ENCODE measurements around the gene PPFIA4.
A peak's percentile ranks its signal among the peaks of the same experiment; 100 is the strongest.

The PPFIA4 gene

GRCh38 chr1:203041351-203041932 is 15.2 kb downstream of the PPFIA4 start:
- DNase-seq: no peak

DNA sequence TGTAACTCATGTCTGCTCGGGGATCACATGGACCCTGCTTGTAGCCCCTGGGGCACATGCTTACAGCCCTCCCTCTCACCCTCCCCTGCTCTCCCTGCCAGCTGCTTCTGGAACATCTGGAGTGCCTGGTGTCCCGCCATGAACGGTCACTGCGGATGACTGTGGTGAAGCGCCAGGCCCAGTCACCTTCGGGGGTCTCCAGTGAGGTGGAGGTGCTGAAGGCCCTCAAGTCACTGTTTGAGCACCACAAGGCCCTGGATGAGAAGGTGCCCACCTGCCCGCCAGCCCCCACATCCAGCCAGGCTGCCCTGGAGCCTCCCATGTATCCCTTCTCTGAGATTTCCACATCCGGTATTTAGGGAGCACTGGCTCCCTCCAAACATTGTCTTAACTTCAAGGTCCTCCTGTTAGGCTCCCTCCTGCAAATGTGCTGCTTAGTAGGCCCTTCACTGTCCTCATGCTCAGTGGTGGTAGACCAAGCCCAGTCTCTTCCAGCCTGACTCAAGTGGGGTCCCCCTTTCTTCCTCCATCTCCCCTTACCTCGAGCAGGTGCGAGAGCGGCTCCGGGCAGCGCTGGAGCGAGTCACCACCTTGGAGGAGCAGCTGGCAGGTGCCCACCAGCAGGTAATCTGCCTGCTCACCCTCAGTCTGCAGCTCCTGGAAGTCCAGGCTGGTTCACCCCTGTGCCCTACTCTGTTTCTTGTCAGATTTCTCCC is 17.7 kb downstream of the PPFIA4 start:
- DNase-seq: no peak

GRCh38 chr1:203044546-203045250 is 18.4 kb downstream of the PPFIA4 start:
- DNase-seq: no peak

GRCh38 chr1:203045336-203045735 is 19.0 kb downstream of the PPFIA4 start:
- no peak for DNase-seq

- DNase-seq: no peak
Observed at GRCh38 chr1:203045821-203046594, 19.7 kb downstream of the PPFIA4 start.

GRCh38 chr1:203046984-203047630 is 20.8 kb downstream of the PPFIA4 start:
- DNase-seq: no peak

GRCh38 chr1:203048086-203048485 is 21.8 kb downstream of the PPFIA4 start:
- DNase-seq: peak; percentile 61

DNA sequence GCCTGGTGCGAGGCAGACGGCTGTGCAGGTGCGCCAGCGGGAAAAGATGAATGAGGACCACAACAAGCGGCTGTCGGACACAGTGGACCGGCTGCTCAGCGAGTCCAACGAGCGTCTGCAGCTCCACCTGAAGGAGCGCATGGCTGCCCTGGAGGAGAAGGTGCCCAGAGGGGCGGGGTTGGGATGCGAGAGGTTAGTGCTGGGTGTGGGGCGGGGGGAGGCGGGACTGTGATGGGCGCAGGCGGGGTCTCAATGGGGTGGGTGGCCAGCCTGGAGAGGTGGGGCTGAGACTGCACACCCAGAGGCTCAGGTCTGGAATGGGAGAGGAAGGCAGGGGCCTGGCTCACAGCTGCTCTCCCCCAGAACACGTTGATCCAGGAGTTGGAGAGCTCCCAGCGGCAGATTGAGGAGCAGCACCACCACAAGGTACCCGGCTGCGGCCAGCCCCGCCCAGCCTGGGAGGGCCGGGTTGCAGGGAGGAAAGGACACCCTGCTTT is 22.3 kb downstream of the PPFIA4 start:
- peak; percentile 91 for DNase-seq

- no peak for DNase-seq
Observed at GRCh38 chr1:203049077-203049476, 22.8 kb downstream of the PPFIA4 start.

DNA sequence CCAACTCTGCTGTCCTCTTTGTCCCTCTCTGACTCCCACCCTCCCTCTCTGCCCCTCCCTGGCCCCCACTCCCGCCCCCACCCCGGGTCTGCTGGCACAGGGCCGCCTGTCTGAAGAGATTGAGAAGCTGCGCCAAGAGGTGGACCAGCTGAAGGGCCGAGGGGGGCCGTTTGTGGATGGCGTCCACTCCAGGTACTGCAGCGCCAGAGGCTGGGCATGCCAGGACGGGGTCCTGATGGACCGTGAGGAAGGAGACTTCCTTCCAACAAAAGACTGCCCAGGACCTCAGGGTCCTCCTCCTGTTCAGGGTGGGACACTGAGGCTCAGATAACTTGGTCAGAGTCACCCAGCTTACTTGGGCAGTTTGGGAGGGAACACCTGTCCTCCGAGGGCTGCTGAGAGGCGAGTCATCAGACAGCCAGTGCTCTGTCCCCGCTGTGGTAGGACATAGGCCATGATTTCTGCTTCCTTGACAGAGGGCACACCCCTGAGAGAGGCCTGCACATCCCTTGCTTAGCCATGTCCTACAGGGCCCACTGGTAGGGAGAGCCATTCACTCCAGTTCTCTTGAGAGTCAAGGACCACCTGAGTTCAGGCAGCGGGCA is 23.4 kb downstream of the PPFIA4 start:
- no peak for DNase-seq

DNA sequence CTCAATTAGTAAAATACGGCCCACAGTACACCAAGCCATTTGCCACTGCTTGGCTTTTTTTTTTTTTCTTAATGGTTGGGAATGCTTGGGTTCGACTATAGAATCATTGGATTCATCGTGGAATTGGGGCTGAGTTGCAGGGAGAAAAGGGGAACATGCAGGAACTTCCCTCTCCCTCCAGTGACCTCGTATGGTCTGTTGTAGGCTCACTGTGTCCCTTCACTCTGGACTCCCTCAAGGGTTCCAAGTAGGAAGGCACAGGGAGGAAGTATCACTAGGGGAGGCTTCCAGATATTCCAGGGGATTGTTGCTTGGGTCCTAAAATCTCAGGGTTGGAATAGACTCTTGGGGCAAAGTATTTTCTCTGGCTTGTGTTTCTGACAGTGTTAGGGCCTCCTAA is 24.5 kb downstream of the PPFIA4 start:
- no peak for DNase-seq

DNA sequence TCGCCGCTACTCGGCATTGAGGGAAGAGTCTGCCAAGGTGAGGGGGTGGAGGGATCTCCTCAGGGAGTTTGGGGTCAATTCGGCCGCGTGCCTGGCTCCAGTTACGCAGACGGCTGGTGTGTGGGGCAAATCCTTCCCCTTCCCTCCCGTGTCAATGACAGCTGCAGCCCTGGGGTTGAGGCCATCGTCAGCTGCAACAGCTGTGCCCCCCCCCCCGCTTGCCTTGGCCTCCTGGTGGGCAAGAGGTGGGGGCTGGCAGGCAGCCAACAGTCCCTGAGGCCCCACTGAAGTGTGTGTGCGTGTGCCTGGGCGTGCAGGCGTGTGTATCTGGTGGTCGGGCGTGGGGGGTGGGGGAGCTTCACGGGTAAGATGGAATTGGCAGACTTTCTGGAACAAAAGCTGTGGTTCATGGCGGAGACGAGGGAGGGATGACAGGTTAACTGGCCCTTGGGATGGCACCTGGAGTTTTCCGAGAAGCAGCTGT is 25.6 kb downstream of the PPFIA4 start:
- peak; percentile 37 for DNase-seq

DNA sequence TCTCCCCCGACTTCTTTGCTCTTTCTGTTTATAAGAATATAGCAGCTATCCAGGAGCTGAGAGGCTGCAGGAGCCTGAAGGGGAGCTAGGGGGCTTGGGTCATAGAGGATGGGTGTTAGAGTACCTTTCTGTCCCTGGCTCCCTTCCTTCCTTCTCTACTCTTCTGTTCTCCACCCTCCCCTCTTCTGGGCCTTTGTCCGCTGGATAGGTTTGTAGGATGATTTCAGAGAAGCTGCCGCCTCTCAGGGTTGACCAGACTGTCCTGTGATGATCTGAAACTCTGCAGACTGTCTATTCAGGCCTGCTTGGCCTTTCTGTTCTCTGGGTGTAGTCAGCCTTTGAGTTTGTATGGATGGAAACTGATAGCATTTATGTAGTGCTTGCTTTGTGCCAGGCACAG is 26.3 kb downstream of the PPFIA4 start:
- DNase-seq: no peak

DNA sequence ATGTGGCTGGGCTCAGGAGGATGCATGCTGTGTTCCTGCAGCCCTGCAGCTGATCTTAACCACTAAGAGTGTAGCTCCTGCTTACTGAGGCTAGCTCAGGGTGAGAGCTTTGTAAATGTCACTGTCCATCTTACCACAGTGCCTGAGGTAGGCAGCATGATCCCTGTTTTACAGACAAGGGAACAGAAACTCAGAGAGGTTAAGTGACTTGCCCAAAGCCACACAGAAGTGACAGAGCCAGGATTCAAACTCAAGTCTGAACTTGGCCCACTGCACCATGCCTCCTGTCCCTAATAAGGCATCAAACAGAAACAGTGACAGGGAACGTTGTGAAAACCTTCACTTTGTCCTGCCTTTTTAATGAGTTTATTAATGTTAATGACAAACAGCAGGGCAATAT is 27.9 kb downstream of the PPFIA4 start:
- DNase-seq: no peak

DNA sequence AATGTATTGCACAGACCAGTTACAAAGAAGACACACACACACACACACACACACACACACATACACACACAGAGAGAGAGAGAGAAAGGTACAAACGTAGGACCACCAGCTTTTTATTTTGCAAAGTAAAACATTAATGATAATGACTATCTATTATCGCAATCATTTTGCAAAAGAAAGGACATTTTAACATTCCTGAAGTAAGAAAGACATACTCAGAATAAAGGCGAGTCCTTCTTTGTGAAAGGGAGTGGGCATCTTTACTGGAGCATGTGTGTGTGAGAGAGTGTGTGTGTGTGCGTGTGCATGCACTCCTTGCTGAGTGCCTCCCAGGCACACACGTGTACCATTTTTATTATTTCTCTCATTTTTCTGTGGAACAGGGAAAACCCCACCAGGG is 28.4 kb downstream of the PPFIA4 start:
- DNase-seq: no peak

DNA sequence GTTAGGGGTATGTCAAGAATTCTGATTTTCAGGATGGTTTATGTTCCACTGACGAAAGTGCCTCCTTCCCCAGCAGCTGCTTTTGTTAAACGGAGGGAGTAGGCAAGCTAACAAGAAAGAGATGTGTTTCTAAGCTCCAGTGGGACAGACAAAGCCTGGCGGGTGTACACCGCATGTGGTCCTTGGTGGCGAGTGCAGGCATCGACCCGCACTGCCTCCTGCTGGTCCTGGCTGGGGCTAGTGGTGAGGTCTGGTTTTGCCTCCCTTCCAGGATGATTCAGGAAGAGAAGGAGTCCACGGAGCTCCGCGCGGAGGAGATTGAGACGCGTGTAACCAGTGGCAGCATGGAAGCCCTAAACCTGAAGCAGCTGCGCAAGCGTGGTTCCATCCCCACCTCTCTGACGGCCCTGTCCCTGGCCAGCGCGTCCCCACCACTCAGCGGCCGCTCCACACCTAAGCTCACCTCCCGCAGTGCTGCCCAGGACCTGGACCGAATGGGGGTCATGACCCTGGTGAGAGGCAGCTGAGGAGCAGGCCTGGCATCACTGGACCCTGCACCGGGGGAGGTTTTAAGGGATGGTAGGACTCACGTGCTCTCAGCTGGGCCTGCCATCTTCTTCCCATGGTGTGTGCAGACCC is 29.0 kb downstream of the PPFIA4 start:
- DNase-seq: no peak

- DNase-seq: no peak
Observed at GRCh38 chr1:203056012-203056411, 29.7 kb downstream of the PPFIA4 start.

GRCh38 chr1:203056516-203056915 is 30.2 kb downstream of the PPFIA4 start:
- no peak for DNase-seq

GRCh38 chr1:203057911-203058675 is 31.8 kb downstream of the PPFIA4 start:
- no peak for DNase-seq

DNA sequence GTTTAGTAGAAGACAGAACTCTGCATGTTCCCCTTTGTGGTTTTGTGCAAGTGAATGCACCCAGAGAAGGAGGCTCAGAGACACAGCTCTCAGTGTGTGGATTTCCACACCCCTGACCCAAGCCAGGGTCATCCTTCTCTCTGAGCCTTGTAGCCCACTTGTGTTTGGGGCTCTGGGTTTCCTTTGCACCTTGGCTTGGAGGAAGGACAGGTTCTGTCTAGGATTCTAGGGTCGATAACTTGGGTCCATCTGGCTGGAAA is 32.3 kb downstream of the PPFIA4 start:
- DNase-seq: no peak

DNA sequence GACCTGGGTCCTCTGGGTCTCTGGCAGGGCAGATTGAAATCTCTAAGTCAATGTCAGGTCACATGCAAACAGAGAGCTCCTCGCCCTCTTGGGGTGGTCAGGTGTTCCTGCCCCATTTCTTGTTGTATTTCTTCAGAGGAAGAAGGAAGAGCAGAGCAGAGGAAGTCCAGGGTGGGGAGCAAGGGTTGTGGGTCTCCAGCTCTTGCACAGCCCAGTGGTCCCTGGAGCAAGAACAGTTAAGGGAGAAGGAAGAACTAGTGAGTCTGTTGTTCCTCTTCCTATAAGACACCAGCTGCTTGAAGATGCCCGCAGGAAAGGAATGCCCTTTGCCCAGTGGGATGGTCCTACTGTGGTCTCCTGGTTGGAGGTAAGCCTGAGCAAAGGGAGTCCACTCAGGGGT is 33.2 kb downstream of the PPFIA4 start:
- DNase-seq: no peak

Data from NCI-H510A treated with DMSO at 0.1 percent for 48 hours (cell line).